H9 (cell line): ENCODE data around the gene UNC5C. TPM values are rescaled to one million over a fixed set of nuclear protein-coding genes. Genes with fewer than 3 reads are reported as not detected.

Experiments
- DNase-seq: peaks from one replicate; pipeline ENCODE4 v3.0.0-alpha.2; 2017
- H2AFZ ChIP-seq: one replicate; pipeline ENCODE4 v1.6.1; 2013; ENCODE audit warnings: mild to moderate bottlenecking, low read length, control low read depth, moderate library complexity
- H2AK5ac ChIP-seq: 2 replicates; pipeline ENCODE4 v1.6.1; 2013; ENCODE audit warnings: low read length, control low read depth, mixed read lengths; ENCODE audit not compliant: insufficient read length
- H2BK120ac ChIP-seq: one replicate; pipeline ENCODE4 v1.6.1; 2013; ENCODE audit warnings: low read depth, mild to moderate bottlenecking, low read length, control low read depth, inconsistent platforms; ENCODE audit not compliant: poor library complexity, severe bottlenecking
- H2BK12ac ChIP-seq: 2 replicates; pipeline ENCODE4 v1.6.1; 2013; ENCODE audit warnings: low read length, control low read depth, mixed read lengths, low read depth; ENCODE audit not compliant: insufficient read length
- H2BK15ac ChIP-seq: 2 replicates; pipeline ENCODE4 v1.6.1; 2013; ENCODE audit warnings: low read depth, low read length, control low read depth
- H2BK20ac ChIP-seq: one replicate; pipeline ENCODE4 v1.6.1; 2013; ENCODE audit warnings: low read depth, mild to moderate bottlenecking, low read length, control low read depth, inconsistent platforms; ENCODE audit not compliant: poor library complexity, severe bottlenecking
- H2BK5ac ChIP-seq: 2 replicates; pipeline ENCODE4 v1.6.1; 2013; ENCODE audit warnings: low read length, control low read depth, mixed read lengths; ENCODE audit not compliant: insufficient read length
- H3K14ac ChIP-seq: 2 replicates; pipeline ENCODE4 v1.6.1; 2013; ENCODE audit warnings: low read length, control low read depth; ENCODE audit not compliant: insufficient read depth
- H3K18ac ChIP-seq: 2 replicates; pipeline ENCODE4 v1.6.1; 2013; ENCODE audit warnings: low read depth, mild to moderate bottlenecking, mixed read lengths, low read length, control low read depth; ENCODE audit not compliant: insufficient read length
- H3K23ac ChIP-seq: 2 replicates; pipeline ENCODE4 v1.6.1; 2013; ENCODE audit warnings: low read length, control low read depth, mixed read lengths, low read depth; ENCODE audit not compliant: insufficient read length
- H3K23me2 ChIP-seq: 2 replicates; pipeline ENCODE4 v1.6.1; 2013; ENCODE audit warnings: low read depth, mild to moderate bottlenecking, mixed read lengths, low read length, control low read depth; ENCODE audit not compliant: insufficient read length, poor library complexity, severe bottlenecking
- H3K27ac ChIP-seq: 2 replicates; pipeline ENCODE4 v1.5.1; 2013; ENCODE audit warnings: low read length, control low read depth, mixed read lengths, low read depth; ENCODE audit not compliant: insufficient read length
- H3K27me3 ChIP-seq: 2 replicates; pipeline ENCODE4 v1.6.1; 2013; ENCODE audit warnings: low read length, control low read depth, inconsistent platforms; ENCODE audit not compliant: insufficient read depth
- H3K4ac ChIP-seq: 2 replicates; pipeline ENCODE4 v1.6.1; 2013; ENCODE audit warnings: low read depth, mild to moderate bottlenecking, control low read depth, inconsistent platforms, low read length, moderate library complexity
- H3K4me1 ChIP-seq: 2 replicates; pipeline ENCODE4 v1.6.1; 2013; ENCODE audit warnings: low read length, control low read depth, inconsistent platforms; ENCODE audit not compliant: insufficient read depth
- H3K4me2 ChIP-seq: 2 replicates; pipeline ENCODE4 v1.6.1; 2013; ENCODE audit warnings: low read length, control low read depth, mixed read lengths; ENCODE audit not compliant: insufficient read length, insufficient read depth
- H3K56ac ChIP-seq: 2 replicates; pipeline ENCODE4 v1.6.1; 2013; ENCODE audit warnings: low read depth, mild to moderate bottlenecking, mixed read lengths, low read length, control low read depth; ENCODE audit not compliant: insufficient read length
- H3K79me1 ChIP-seq: 2 replicates; pipeline ENCODE4 v1.6.1; 2013; ENCODE audit warnings: low read depth, mild to moderate bottlenecking, moderate library complexity, low read length, control low read depth, inconsistent platforms; ENCODE audit not compliant: insufficient read depth, poor library complexity, severe bottlenecking
- H3K79me2 ChIP-seq: 2 replicates; pipeline ENCODE4 v1.6.1; 2013; ENCODE audit warnings: low read length, control low read depth, inconsistent platforms; ENCODE audit not compliant: insufficient read depth
- H3K9ac ChIP-seq: 2 replicates; pipeline ENCODE4 v1.6.1; 2013; ENCODE audit warnings: low read length, control low read depth, mixed read lengths; ENCODE audit not compliant: insufficient read length; ENCODE audit errors: extremely low read depth
- H3K9me3 ChIP-seq: one replicate; pipeline ENCODE4 v1.6.1; 2013; ENCODE audit warnings: low read depth, low read length, inconsistent platforms; ENCODE audit not compliant: control insufficient read depth
- H3T11ph ChIP-seq: one replicate; pipeline ENCODE4 v1.6.1; 2013; ENCODE audit warnings: mild to moderate bottlenecking, low read length, control low read depth, inconsistent platforms
- H4K20me1 ChIP-seq: one replicate; pipeline ENCODE4 v1.6.1; 2013; ENCODE audit not compliant: control insufficient read depth, insufficient read length, insufficient read depth
- H4K5ac ChIP-seq: 2 replicates; pipeline ENCODE4 v1.6.1; 2013; ENCODE audit warnings: low read depth, mild to moderate bottlenecking, mixed read lengths, low read length, control low read depth; ENCODE audit not compliant: insufficient read length
- H4K8ac ChIP-seq: replicated peaks from 2 replicates; pipeline ENCODE4 v1.6.1; 2013; ENCODE audit warnings: low read length, control low read depth, mixed read lengths, low read depth; ENCODE audit not compliant: insufficient read length
- H4K91ac ChIP-seq: 2 replicates; pipeline ENCODE4 v1.6.1; 2013; ENCODE audit warnings: low read depth, mild to moderate bottlenecking, moderate library complexity, mixed read lengths, low read length, control low read depth; ENCODE audit not compliant: insufficient read length
- H3K27ac Mint-ChIP-seq, 3 experiments: 2 replicates in 2 of 3; 3 replicates in 1 of 3; pipeline ENCODE4 v1.8.0; 2020 to 2021; ENCODE audit warnings: mixed read lengths in 3 of 3, mild to moderate bottlenecking in 1 of 3, moderate library complexity in 1 of 3
- H3K27me3 Mint-ChIP-seq: 2 replicates; pipeline ENCODE4 v1.8.0; 2021; ENCODE audit warnings: low read depth, mild to moderate bottlenecking, moderate library complexity, mixed read lengths
- H3K36me3 Mint-ChIP-seq, 3 experiments: 2 replicates in 2 of 3; 3 replicates in 1 of 3; pipeline ENCODE4 v1.8.0; 2020 to 2021; ENCODE audit warnings: low read depth in 3 of 3, mixed read lengths in 3 of 3; ENCODE audit not compliant: insufficient read depth in 1 of 3
- H3K4me1 Mint-ChIP-seq, 2 experiments: 2 replicates each; pipeline ENCODE4 v1.8.0; 2020; ENCODE audit warnings: mixed read lengths in 2 of 2
- H3K4me3 Mint-ChIP-seq, 2 experiments: 2 replicates in 1 of 2; 3 replicates in 1 of 2; pipeline ENCODE4 v1.8.0; 2020 to 2021; ENCODE audit warnings: mild to moderate bottlenecking in 2 of 2, mixed read lengths in 2 of 2, moderate library complexity in 1 of 2
- H3K9me3 Mint-ChIP-seq, 2 experiments: 2 replicates in 1 of 2; 3 replicates in 1 of 2; pipeline ENCODE4 v1.8.0; 2020; ENCODE audit warnings: mild to moderate bottlenecking in 2 of 2, mixed read lengths in 2 of 2, moderate library complexity in 1 of 2
- CTCF ChIP-seq: fragments of 200-600 bp; sonication (generic); conservative IDR thresholded peaks from 3 replicates; pipeline ENCODE4 v1.8.0; 2021; ENCODE audit warnings: antibody characterized with exemption, mild to moderate bottlenecking
- WGBS: extraction: QIAGEN DNeasy Blood & Tissue Kit; methylation state at CpG from one replicate; pipeline ENCODE4 v1.1.7; 2013; ENCODE audit warnings: missing lambda C conversion rate, low lambda C conversion rate, mixed read lengths; ENCODE audit not compliant: insufficient read length; ENCODE audit errors: extremely low coverage; 5-methylcytosine and 5-hydroxymethylcytosine counted together
- total RNA-seq: library from RNA; stranded (reverse); gene quantifications from 2 replicates; pipeline ENCODE4 v1.2.1, GENCODE V29; 2021

The UNC5C gene
- total RNA-seq, 1 experiment from 2014 or later = not detected

- Histone ChIP-seq H3K18ac (no peak overlapping the region), H3K23ac (no peak overlapping the region), H4K8ac (no peak overlapping the region), H3K4me1 (no peaks in the 10 kb centered on the region; the same call in 1 of the 2 replicates), H2BK120ac (no peak overlapping the region), H2BK15ac (no peak overlapping the region), H3K14ac (no peak overlapping the region), H4K91ac (no peak overlapping the region), H2AFZ (no peak overlapping the region), H3K27me3 (no peaks in the 10 kb centered on the region), H3K23me2 (no peaks in the 10 kb centered on the region), H3K4ac (no peak overlapping the region), H3K9me3 (peaks cover 13% of the 10 kb centered on the region), H3K56ac (no peak overlapping the region), H2BK20ac (no peak overlapping the region), H3T11ph (no peak overlapping the region), H3K27ac (no peak overlapping the region), H4K20me1 (no peaks in the 10 kb centered on the region), H3K9ac (no peak overlapping the region), H4K5ac (no peak overlapping the region), H2AK5ac (no peak overlapping the region), H2BK12ac (no peak overlapping the region), H3K4me2 (no peak overlapping the region), H2BK5ac (no peak overlapping the region), H3K79me1 (no peaks in the 10 kb centered on the region), H3K79me2 (no peaks in the 10 kb centered on the region)
- peak; percentile 74 for DNase-seq
- H3K9me3 Mint-ChIP-seq = peaks cover 16 to 18% of the 10 kb centered on the region in 2 experiments
- H3K4me3 Mint-ChIP-seq = peak overlapping the region in 1 of 2 experiments; percentile 54; a peak in 2 of 5 replicates
- WGBS = no CpG with 5 or more reads among the region's 18 CpGs
- peaks cover 8% of the 10 kb centered on the region for H3K27me3 Mint-ChIP-seq
- TF ChIP-seq CTCF = 0 out of 3 replicates have a peak, but pooled peaks have one; percentile 30
- H3K27ac Mint-ChIP-seq = peak overlapping the region in 1 of 3 experiments; percentile 76; a peak in 2 of 7 replicates
- H3K4me1 Mint-ChIP-seq = peaks cover 15 to 19% of the 10 kb centered on the region in 2 experiments
- peaks cover 14 to 19% (median 16%) of the 10 kb centered on the region in 3 experiments for H3K36me3 Mint-ChIP-seq
Observed at GRCh38 chr4:95181243-95181995, 367.4 kb downstream of the UNC5C start.
